Omental fat pad (tissue), 4 donors: ENCODE results near the gene MAP4K4. TPM values are rescaled to one million over a fixed set of nuclear protein-coding genes. Genes with fewer than 3 reads are reported as not detected.
"Not testable (repeated sequence)": the region's sequence is repeated elsewhere in the genome, so short reads cannot be mapped to it uniquely, and the experiment has no call there.

Source experiments
- ATAC-seq: fragments of 150-250 bp; one replicate; pipeline ENCODE4 v1.9.1; 2016; ENCODE audit warnings: mild to moderate bottlenecking, moderate library complexity; ENCODE audit not compliant: low FRiP score
- DNase-seq: peaks from one replicate; pipeline ENCODE4 v3.0.0-alpha.2; 2019; ENCODE audit warnings: low spot score
- total RNA-seq, 4 donors: library from RNA; depleted of rRNA; stranded (reverse); fragments of >200 nt; gene quantifications; one replicate each; pipeline ENCODE4 v1.1.0, GENCODE V29; 2016
- TF ChIP-seq, protein P1 (sequence below), 3 donors: fragments of 450-650 bp; IDR thresholded peaks; one replicate each; pipeline ENCODE4 v1.5.1; 2016 to 2017; ENCODE audit warnings: antibody characterized with exemption in 3 of 3, mild to moderate bottlenecking in 3 of 3, moderate library complexity in 2 of 3

MAP4K4 gene
- total RNA-seq, 4 donors from 2014 or later, result 85.9 to 199 (median 110) TPM

DNA sequence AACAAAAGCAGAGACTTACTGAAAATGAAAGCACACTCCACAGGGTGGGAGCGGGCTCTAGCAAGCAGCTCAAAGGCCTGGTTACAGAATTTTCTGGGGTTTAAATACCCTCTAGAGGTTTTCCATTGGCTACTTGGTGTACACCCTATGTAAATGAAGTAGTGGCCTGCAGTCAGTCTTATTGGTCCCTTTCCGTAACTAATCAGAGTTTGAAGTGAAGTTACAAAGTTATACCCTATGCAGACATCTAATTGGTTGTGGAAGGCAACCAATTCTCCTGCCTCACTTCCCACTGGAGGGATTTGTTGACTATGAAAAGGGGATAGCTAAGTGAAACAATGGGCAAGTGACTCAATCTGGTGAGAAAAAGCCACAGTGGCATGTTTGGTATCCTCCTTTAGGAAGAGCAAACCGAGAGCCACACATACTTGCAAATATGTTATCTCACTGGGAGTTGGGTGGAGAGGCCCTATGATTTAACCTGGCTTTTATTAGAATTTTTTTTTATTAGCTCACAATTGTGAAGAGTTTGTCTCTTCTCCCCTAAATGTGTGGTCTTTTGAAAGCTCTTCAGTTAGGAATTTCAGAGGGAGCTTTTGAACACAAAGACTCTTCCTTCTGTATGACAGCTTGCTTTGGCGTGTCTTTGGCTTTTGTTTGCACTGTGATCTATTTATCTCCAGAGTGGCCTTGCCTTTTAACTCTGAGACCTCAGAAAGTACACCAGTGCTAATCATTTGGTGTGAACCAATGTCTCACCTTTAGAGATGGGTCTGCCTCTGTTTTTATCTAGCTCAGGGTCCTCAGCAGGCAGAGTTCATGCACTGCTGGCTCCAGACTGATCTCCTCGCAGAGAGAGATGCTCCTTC lies 69.6 kb downstream of the MAP4K4 start:
- TF ChIP-seq, protein P1, sequence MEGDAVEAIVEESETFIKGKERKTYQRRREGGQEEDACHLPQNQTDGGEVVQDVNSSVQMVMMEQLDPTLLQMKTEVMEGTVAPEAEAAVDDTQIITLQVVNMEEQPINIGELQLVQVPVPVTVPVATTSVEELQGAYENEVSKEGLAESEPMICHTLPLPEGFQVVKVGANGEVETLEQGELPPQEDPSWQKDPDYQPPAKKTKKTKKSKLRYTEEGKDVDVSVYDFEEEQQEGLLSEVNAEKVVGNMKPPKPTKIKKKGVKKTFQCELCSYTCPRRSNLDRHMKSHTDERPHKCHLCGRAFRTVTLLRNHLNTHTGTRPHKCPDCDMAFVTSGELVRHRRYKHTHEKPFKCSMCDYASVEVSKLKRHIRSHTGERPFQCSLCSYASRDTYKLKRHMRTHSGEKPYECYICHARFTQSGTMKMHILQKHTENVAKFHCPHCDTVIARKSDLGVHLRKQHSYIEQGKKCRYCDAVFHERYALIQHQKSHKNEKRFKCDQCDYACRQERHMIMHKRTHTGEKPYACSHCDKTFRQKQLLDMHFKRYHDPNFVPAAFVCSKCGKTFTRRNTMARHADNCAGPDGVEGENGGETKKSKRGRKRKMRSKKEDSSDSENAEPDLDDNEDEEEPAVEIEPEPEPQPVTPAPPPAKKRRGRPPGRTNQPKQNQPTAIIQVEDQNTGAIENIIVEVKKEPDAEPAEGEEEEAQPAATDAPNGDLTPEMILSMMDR (IDR thresholded peaks at IDR 0.05), result no peak
- DNase-seq, result no peak
- no peak for ATAC-seq

DNA sequence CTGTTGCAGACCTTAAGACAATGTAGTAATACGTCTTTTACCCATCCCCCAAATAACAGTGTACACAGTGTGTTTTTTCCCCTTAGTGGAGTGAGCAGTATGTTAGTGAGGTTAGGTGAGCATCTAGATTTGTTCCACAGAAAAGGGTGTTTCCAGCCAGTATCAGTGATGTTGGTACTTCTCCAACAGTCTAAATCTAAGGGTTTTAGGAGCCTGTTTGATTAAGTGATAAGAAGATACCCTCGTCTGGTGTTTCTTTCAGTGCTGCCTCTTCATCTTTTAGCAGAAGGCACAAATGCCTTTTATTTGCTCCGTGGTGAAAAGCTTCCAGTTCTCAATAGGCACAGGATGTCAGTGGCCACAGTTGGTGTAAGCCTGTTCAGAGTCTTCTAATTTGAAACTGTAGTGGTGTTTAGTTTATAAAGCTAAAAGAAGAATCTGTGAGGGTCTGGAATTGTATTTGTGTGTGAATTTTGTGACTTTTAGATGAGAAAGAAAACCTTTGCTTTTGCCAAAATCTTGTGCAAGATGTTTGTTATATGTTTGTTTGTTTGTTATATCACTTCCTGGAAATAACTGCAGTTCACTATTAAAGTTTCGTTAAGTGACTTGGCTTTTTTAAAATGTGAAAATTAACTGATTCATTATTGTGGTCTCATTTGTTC lies 71.2 kb downstream of the MAP4K4 start:
- ATAC-seq (no peak), DNase-seq (no peak)
- TF ChIP-seq, protein P1 (IDR thresholded peaks at IDR 0.05), result no peak

DNA sequence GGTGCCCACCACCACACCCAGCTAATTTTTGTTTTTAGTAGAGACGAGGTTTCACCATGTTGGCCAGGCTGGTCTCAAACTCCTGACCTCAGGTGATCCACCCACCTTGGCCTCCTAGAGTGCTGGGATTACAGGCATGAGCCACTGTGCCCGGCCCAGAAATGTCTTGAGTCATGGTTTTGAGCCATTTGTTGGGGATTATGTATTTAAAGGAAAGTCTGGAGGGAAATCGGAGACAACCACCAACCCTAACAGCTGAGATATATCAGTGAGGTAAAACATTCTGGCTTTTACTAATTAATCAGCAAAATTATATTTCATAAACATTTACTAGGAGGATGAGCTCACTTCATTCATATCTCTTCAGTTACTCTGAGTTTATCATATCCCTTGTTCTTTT lies 72.2 kb downstream of the MAP4K4 start:
- DNase-seq, ATAC-seq: not testable (repeated sequence)

DNA sequence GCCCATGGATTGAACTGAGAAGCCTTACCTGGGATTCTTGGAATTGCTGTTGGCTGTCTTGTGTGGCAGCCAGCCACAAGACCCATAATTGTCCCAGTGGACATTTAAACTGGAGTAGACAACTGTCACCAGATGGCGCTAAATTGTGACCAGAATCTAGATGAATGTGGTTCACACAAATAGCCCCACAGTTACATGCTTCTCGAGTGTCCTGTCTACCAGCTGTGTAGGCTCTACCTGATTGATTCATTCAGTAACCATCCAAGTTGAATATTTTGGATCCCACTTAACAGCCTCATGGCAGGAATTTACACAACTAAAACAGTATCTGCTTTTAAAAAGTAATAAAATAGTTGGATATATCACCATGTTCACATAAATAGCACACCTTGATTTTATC lies 73.2 kb downstream of the MAP4K4 start:
- DNase-seq, result no peak
- TF ChIP-seq, protein P1 (IDR thresholded peaks at IDR 0.05), result no peak

DNA sequence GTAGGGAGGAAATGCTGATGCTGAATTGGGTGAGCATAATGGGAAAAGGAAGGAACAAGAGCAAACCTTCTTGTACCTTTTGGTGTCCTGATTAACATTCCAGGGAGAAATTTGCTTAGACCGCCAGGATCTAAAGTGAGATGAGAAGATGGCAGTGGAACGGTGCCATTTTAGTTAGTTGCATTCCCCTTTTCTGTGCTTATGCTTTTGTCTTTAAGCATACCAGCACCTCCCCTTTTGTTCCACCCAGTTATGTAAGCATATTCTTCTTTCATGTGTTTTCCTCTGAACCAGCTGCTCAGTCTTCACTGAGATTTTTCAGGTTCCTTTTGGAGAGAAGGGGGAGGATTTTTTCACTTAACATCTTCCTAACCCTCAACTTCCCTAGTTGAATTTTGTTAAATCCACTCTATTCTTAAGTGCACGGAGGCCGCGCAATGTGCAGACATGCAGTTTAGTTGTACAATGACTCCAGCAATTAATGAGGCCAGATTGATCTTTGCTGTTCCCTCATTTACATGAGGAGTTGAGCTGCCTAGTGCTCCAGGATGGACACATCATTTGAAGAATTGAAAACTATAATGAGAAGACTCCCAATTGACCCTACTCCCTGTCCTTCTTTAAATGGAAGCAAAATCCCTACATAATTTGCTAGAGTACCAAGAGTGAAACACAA lies 73.9 kb downstream of the MAP4K4 start:
- DNase-seq, result no peak
- ATAC-seq, result no peak
- TF ChIP-seq, protein P1 (IDR thresholded peaks at IDR 0.05), result no peak

More for the DNA sequence above, 73.2 kb downstream of the MAP4K4 start:
- no peak for ATAC-seq

DNA sequence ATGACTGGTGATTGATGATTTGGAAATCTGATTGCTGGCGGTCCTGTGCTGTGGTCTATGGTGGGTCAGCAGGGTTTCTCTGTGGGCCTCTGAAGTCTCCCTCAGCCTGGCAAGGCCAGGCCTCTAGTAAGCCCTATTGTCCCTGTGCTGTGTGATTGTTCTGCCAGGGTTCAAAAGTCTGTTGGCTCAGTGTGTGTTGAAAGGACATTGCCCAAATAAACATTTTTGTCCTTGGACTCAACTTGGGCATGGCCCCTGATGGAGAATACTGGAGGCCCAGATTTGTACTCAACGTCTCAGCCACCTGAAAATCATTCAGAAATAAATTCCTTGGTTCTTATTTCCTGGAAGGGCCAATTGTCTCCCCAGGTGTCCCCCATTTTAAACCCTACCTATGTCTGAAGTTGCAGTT lies 74.4 kb downstream of the MAP4K4 start:
- DNase-seq, result no peak
- ATAC-seq, result no peak
- TF ChIP-seq, protein P1 (IDR thresholded peaks at IDR 0.05), result no peak

DNA sequence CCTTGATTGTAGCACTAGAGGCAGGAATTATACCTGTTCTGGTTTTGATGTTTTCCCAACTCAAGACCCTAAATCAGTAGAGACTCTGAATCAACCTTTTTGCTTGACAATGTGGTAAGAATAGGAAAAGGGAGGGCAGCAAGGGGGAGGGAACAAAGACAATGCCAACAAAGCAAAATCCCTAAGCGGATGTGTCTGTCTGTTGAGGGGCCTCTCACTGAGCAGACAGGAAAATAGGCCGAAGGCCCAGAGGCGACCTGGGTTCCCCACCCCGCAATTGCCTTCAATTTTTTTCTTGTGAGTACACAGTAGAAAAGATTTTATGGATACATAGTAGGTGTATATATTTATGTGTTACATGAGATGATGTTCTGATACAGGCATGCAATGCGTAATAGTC lies 75.6 kb downstream of the MAP4K4 start:
- DNase-seq, result no peak
- TF ChIP-seq, protein P1 (IDR thresholded peaks at IDR 0.05), result no peak
- ATAC-seq, result no peak

DNA sequence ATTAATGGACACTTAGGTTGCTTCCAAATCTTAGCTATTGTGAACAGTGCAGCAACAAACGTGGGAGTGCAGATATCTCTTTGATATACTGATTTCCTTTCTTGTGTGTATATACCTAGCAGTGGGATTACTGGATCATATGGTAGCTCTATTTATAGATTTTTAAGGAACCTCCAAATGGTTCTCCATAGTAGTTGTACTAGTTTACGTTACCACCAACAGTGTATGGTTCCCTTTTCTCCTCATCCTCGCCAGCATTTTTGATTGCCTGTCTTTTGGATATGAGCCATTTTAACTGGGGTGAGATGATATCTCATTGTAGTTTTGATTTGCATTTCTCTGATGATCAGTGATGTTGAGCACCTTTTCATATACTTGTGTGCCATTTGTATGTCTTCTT lies 76.5 kb downstream of the MAP4K4 start:
- ATAC-seq, DNase-seq: not testable (repeated sequence)
